ENCODE data around the gene SOX6.

The SOX6 gene

GRCh38 chr11:16191212-16191867, 165.0 kb downstream of the SOX6 start:
- DNase-seq (ENCODE audit: low read depth in 3 of 3): no peak

- no peak for DNase-seq (ENCODE audit: low read depth in 3 of 3)
Measured at GRCh38 chr11:16186680-16187079, 169.7 kb downstream of the SOX6 start.

- no peak for DNase-seq (ENCODE audit: low read depth in 3 of 3)
Measured at GRCh38 chr11:16185042-16185441, 171.3 kb downstream of the SOX6 start.

GRCh38 chr11:16184588-16184987, 171.8 kb downstream of the SOX6 start:
- DNase-seq (ENCODE audit: low read depth in 3 of 3): no peak

GRCh38 chr11:16182553-16182952, 173.8 kb downstream of the SOX6 start:
- no peak for DNase-seq (ENCODE audit: low read depth in 3 of 3)

GRCh38 chr11:16180868-16181267, 175.5 kb downstream of the SOX6 start:
- DNase-seq (ENCODE audit: low read depth in 3 of 3): no peak

- no peak for DNase-seq (ENCODE audit: low read depth in 3 of 3)
Measured at GRCh38 chr11:16179676-16180075, 176.7 kb downstream of the SOX6 start.

- DNase-seq (ENCODE audit: low read depth in 3 of 3): no peak
Measured at GRCh38 chr11:16178273-16178672, 178.1 kb downstream of the SOX6 start.

- DNase-seq (ENCODE audit: low read depth in 3 of 3): no peak
Measured at GRCh38 chr11:16177688-16178087, 178.7 kb downstream of the SOX6 start.

GRCh38 chr11:16173798-16174197, 182.5 kb downstream of the SOX6 start:
- DNase-seq (ENCODE audit: low read depth in 3 of 3): no peak

- DNase-seq (ENCODE audit: low read depth in 3 of 3): no peak
Measured at GRCh38 chr11:16171882-16172281, 184.5 kb downstream of the SOX6 start.

- no peak for DNase-seq (ENCODE audit: low read depth in 3 of 3)
Measured at GRCh38 chr11:16169956-16170847, 186.1 kb downstream of the SOX6 start.

GRCh38 chr11:16169541-16169940, 186.8 kb downstream of the SOX6 start:
- DNase-seq (ENCODE audit: low read depth in 3 of 3): no peak

GRCh38 chr11:16167706-16168487, 188.4 kb downstream of the SOX6 start:
- no peak for DNase-seq (ENCODE audit: low read depth in 3 of 3)

GRCh38 chr11:16166571-16166970, 189.8 kb downstream of the SOX6 start:
- DNase-seq (ENCODE audit: low read depth in 3 of 3): no peak

GRCh38 chr11:16160146-16160545, 196.2 kb downstream of the SOX6 start:
- no peak for DNase-seq (ENCODE audit: low read depth in 3 of 3)

- no peak for DNase-seq (ENCODE audit: low read depth in 3 of 3)
Measured at GRCh38 chr11:16158426-16158994, 197.8 kb downstream of the SOX6 start.

GRCh38 chr11:16157327-16157726, 199.0 kb downstream of the SOX6 start:
- DNase-seq (ENCODE audit: low read depth in 3 of 3): no peak

- no peak for DNase-seq (ENCODE audit: low read depth in 3 of 3)
Measured at GRCh38 chr11:16155448-16155847, 200.9 kb downstream of the SOX6 start.

GRCh38 chr11:16154715-16155396, 201.5 kb downstream of the SOX6 start:
- DNase-seq (ENCODE audit: low read depth in 3 of 3): no peak

GRCh38 chr11:16153951-16154350, 202.4 kb downstream of the SOX6 start:
- no peak for DNase-seq (ENCODE audit: low read depth in 3 of 3)

All from stimulated activated CD4-positive, alpha-beta T cell treated with anti-CD3 and anti-CD28 coated beads, TNF-alpha, amount 100 ng/mL, for 24 hours (primary cell).